GM21529 (cell line): Measurements from ENCODE around the gene FHL3.
A peak's percentile ranks its signal among the peaks of the same experiment; 100 is the strongest.
"Not testable (repeated sequence)": the region's sequence is repeated elsewhere in the genome, so short reads cannot be mapped to it uniquely, and the experiment has no call there.

Experiments
- ATAC-seq: cut with Tn5 transposase; IDR thresholded peaks from one replicate; pipeline ENCODE4 v1.9.1; 2021; ENCODE audit not compliant: unreplicated experiment

Gene FHL3

GRCh38 chr1:38037221-38037939 is 32.1 kb upstream of the FHL3 start:
- no peak for ATAC-seq

GRCh38 chr1:38034871-38035270 is 29.6 kb upstream of the FHL3 start:
- ATAC-seq, result no peak

GRCh38 chr1:38032992-38033391 is 27.7 kb upstream of the FHL3 start:
- ATAC-seq, result not testable (repeated sequence)

- ATAC-seq, result no peak
Measured at GRCh38 chr1:38031513-38031866, 26.2 kb upstream of the FHL3 start.

- ATAC-seq, result no peak
Measured at GRCh38 chr1:38030596-38031512, 25.5 kb upstream of the FHL3 start.

GRCh38 chr1:38029685-38030511 is 24.6 kb upstream of the FHL3 start:
- peak; percentile 58 for ATAC-seq

GRCh38 chr1:38029081-38029681 is 23.9 kb upstream of the FHL3 start:
- no peak for ATAC-seq

GRCh38 chr1:38028671-38029070 is 23.4 kb upstream of the FHL3 start:
- ATAC-seq, result no peak

GRCh38 chr1:38028105-38028591 is 22.8 kb upstream of the FHL3 start:
- ATAC-seq, result peak; percentile 74

GRCh38 chr1:38027201-38028104 is 22.1 kb upstream of the FHL3 start:
- no peak for ATAC-seq

- no peak for ATAC-seq
Measured at GRCh38 chr1:38026592-38027200, 21.4 kb upstream of the FHL3 start.

- no peak for ATAC-seq
Measured at GRCh38 chr1:38025664-38026063, 20.4 kb upstream of the FHL3 start.

- ATAC-seq, result no peak
Measured at GRCh38 chr1:38025233-38025632, 19.9 kb upstream of the FHL3 start.

GRCh38 chr1:38022810-38023209 is 17.5 kb upstream of the FHL3 start:
- ATAC-seq, result no peak

GRCh38 chr1:38021969-38022368 is 16.7 kb upstream of the FHL3 start:
- no peak for ATAC-seq

GRCh38 chr1:38020396-38020795 is 15.1 kb upstream of the FHL3 start:
- ATAC-seq, result no peak

- ATAC-seq, result no peak
Measured at GRCh38 chr1:38018864-38019343, 13.6 kb upstream of the FHL3 start.

- ATAC-seq, result no peak
Measured at GRCh38 chr1:38015978-38016725, 10.8 kb upstream of the FHL3 start.
